CD4-positive, alpha-beta T cell (primary cell): ENCODE results near the gene MRPS18A. TPM values are rescaled to one million over a fixed set of nuclear protein-coding genes. Genes with fewer than 3 reads are reported as not detected.
"Not testable (repeated sequence)": the region's sequence is repeated elsewhere in the genome, so short reads cannot be mapped to it uniquely, and the experiment has no call there.

ENCODE experiments used
- ATAC-seq: fragments of 200-7000 bp; cut with Tn5 transposase; one replicate; pipeline ENCODE4 v1.10.0; 2022; ENCODE audit warnings: mild to moderate bottlenecking; ENCODE audit not compliant: poor library complexity
- CTCF ChIA-PET: fragments of 350-600 bp; sonication (Branson Sonifier 250); formaldehyde crosslinking; loops from one replicate; lab custom pipeline; 2021; ENCODE audit warnings: antibody characterized with exemption, inconsistent platforms; lab: Charles Lee
- POLR2A ChIA-PET: fragments of 350-600 bp; sonication (Branson Sonifier 250); formaldehyde crosslinking; loops from one replicate; lab custom pipeline; 2021; ENCODE audit warnings: antibody characterized with exemption, inconsistent platforms; lab: Charles Lee
- DNase-seq, 14 experiments: peaks; one replicate each; pipeline ENCODE4 v3.0.0-alpha.2; 2013 to 2020; ENCODE audit warnings: mixed read lengths in 2 of 14
- H3K27ac ChIP-seq, 2 donors: one replicate each; pipeline versions ENCODE4 v1.5.1 to v1.7.0; 2013; ENCODE audit warnings: low read length in 2 of 2, low read depth in 1 of 2, mild to moderate bottlenecking in 1 of 2
- H3K27me3 ChIP-seq, 2 experiments: 1 replicate in 1 of 2; 2 replicates in 1 of 2; pipeline versions ENCODE4 v1.6.1 to v1.7.0; 2013; ENCODE audit warnings: low read length in 2 of 2, control low read depth in 1 of 2, mild to moderate bottlenecking in 1 of 2, moderate library complexity in 1 of 2; ENCODE audit not compliant: insufficient read depth in 2 of 2, control insufficient read depth in 1 of 2
- H3K36me3 ChIP-seq: one replicate; pipeline ENCODE4 v1.6.1; 2013; ENCODE audit warnings: low read length, control low read depth; ENCODE audit not compliant: insufficient read depth
- H3K4me1 ChIP-seq: one replicate; pipeline ENCODE4 v1.6.1; 2013; ENCODE audit warnings: low read length, control low read depth; ENCODE audit not compliant: insufficient read depth
- H3K4me3 ChIP-seq: one replicate; pipeline ENCODE4 v1.5.1; 2013; ENCODE audit warnings: mild to moderate bottlenecking, low read length, moderate library complexity
- H3K9me3 ChIP-seq, 2 experiments: 1 replicate in 1 of 2; 2 replicates in 1 of 2; pipeline versions ENCODE4 v1.6.1 to v1.7.0; 2013; ENCODE audit warnings: low read length in 2 of 2, mild to moderate bottlenecking in 2 of 2, control low read depth in 1 of 2, moderate library complexity in 1 of 2; ENCODE audit not compliant: control insufficient read depth in 1 of 2, insufficient read depth in 1 of 2
- H3K27ac Mint-ChIP-seq: one replicate; pipeline ENCODE4 v1.8.0; 2020; ENCODE audit warnings: mixed read lengths
- H3K27me3 Mint-ChIP-seq: one replicate; pipeline ENCODE4 v1.8.0; 2021; ENCODE audit warnings: mixed read lengths
- H3K36me3 Mint-ChIP-seq: one replicate; pipeline ENCODE4 v1.8.0; 2021; ENCODE audit warnings: low read depth, mixed read lengths
- H3K4me1 Mint-ChIP-seq: one replicate; pipeline ENCODE4 v1.8.0; 2021; ENCODE audit warnings: low read depth, mixed read lengths
- H3K4me3 Mint-ChIP-seq: one replicate; pipeline ENCODE4 v1.8.0; 2020; ENCODE audit warnings: mild to moderate bottlenecking, mixed read lengths
- H3K9me3 Mint-ChIP-seq: one replicate; pipeline ENCODE4 v1.8.0; 2020; ENCODE audit warnings: mixed read lengths
- intact Hi-C, 2 experiments: fragments of 100-400 bp; cut with DNase I in 1 of 2; cut with micrococcal nuclease in 1 of 2; formaldehyde crosslinking; loops; one replicate each; pipeline versions ENCODE4 v1.15.1 to v1.9.0; 2023 to 2025; cut with DNase I, micrococcal nuclease
- total RNA-seq, 174 experiments: library from RNA in 2 of 174; stranded (reverse) in 2 of 174; gene quantifications; one replicate each; pipeline ENCODE4 v1.2.3 and lab custom pipeline; 2021 to 2026
- TF ChIP-seq, protein P1 (sequence below): fragments of 200-600 bp; IDR thresholded peaks from one replicate; pipeline ENCODE4 v1.8.0; 2022; ENCODE audit warnings: antibody characterized with exemption, mild to moderate bottlenecking

MRPS18A gene
- total RNA-seq, 2 experiments from 2014 or later, result 26.1 to 27.7 TPM

DNA sequence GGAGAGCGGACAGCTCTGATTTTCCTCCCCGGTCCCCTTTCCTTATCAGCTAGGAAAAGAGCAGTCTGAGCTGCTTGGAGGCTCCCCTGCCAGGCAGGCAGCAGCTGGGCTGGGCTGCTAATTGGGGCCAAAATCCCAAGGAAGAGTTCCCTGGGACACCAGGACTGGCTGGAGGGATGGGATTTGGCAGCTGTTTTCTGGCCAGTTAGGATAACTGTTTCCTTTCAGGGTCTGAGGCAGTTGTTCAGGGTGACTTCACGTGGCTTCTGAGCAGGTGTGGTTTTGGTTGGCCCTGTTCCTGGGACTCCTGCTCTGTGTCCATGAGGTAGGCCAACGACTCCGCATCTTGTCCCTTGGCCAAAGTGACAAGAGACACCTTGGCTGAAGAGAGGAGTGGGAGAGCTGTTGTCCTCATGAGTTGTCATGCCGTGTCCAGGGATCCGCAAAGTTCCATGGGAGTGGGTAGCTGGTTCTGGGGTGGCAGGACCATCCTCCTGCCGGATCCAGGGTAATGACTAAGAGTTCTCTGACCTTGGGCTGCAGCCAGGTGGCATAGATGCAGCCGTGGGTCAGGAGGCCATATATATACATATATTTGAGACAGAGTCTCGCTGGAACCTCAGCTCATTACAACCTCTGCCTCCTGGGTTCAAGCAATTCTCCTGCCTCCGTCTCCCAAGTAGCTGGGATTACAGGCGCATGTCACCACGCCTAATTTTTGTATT lies 21.2 kb downstream of the MRPS18A start:
- Histone ChIP-seq H3K9me3 (no peaks in the 10 kb centered on the region), H3K27ac (no peak overlapping the region), H3K4me3 (no peak overlapping the region), H3K4me1 (peaks cover 17% of the 10 kb centered on the region), H3K27me3 (no peaks in the 10 kb centered on the region), H3K36me3 (peaks cover 11% of the 10 kb centered on the region)
- H3K36me3 Mint-ChIP-seq, result peaks cover 15% of the 10 kb centered on the region
- H3K9me3 Mint-ChIP-seq, result no peaks in the 10 kb centered on the region
- intact Hi-C loops, result loop anchor here (2.0 to 10.0 kb wide), 3 partner anchors 59 to 98 kb away; no protein-coding TSS in a partner anchor
- peak in 1 of 14 experiments; percentile 24 for DNase-seq
- H3K27me3 Mint-ChIP-seq, result no peaks in the 10 kb centered on the region
- no peak overlapping the region for H3K4me3 Mint-ChIP-seq
- peaks cover 20% of the 10 kb centered on the region for H3K4me1 Mint-ChIP-seq
- no peak overlapping the region for H3K27ac Mint-ChIP-seq
- no peak for ATAC-seq
- CTCF ChIA-PET, result interaction anchor here (1.1 to 2.7 kb wide), 5 partner anchors 19 to 413 kb away, joined by 3 to 14 read pairs (median 6); no protein-coding TSS in a partner anchor
- POLR2A ChIA-PET, result no interaction called here
- TF ChIP-seq, protein P1, sequence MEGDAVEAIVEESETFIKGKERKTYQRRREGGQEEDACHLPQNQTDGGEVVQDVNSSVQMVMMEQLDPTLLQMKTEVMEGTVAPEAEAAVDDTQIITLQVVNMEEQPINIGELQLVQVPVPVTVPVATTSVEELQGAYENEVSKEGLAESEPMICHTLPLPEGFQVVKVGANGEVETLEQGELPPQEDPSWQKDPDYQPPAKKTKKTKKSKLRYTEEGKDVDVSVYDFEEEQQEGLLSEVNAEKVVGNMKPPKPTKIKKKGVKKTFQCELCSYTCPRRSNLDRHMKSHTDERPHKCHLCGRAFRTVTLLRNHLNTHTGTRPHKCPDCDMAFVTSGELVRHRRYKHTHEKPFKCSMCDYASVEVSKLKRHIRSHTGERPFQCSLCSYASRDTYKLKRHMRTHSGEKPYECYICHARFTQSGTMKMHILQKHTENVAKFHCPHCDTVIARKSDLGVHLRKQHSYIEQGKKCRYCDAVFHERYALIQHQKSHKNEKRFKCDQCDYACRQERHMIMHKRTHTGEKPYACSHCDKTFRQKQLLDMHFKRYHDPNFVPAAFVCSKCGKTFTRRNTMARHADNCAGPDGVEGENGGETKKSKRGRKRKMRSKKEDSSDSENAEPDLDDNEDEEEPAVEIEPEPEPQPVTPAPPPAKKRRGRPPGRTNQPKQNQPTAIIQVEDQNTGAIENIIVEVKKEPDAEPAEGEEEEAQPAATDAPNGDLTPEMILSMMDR, result no peak

DNA sequence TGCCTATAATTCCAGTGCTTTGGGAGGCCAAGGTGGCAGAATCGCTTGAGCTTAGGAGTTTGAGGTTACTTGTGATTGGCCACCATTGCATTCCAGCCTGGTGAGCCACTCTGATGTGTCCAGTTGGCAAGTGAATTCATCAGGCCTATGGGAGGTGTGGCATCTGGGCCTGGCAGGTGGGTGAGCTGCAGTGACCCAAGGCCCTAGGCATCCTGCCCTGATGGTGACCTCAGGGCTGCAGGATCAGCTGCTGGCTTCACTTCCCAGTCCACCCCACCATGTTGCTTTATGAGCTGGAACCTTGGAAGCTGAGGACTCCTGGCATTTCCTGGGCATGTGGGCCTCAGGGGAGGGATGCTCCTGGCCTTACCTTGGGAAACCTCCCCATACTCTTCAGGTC lies 22.2 kb downstream of the MRPS18A start:
- H3K4me3 Mint-ChIP-seq, result no peak overlapping the region
- CTCF ChIA-PET, result interaction anchor here (1.5 kb wide), 1 partner anchor 34 kb away, joined by 3 read pairs; no protein-coding TSS in a partner anchor
- Histone ChIP-seq H3K27me3 (no peaks in the 10 kb centered on the region), H3K36me3 (peaks cover 1% of the 10 kb centered on the region), H3K27ac (no peak overlapping the region), H3K4me3 (no peak overlapping the region), H3K4me1 (peaks cover 17% of the 10 kb centered on the region), H3K9me3 (no peaks in the 10 kb centered on the region)
- H3K4me1 Mint-ChIP-seq, result peaks cover 20% of the 10 kb centered on the region
- no peaks in the 10 kb centered on the region for H3K9me3 Mint-ChIP-seq
- TF ChIP-seq, protein P1, result no peak
- ATAC-seq, result no peak
- no peak overlapping the region for H3K27ac Mint-ChIP-seq
- peaks cover 5% of the 10 kb centered on the region for H3K36me3 Mint-ChIP-seq
- intact Hi-C loops, result loop anchor here (5.0 to 10.0 kb wide), 2 partner anchors 58 to 99 kb away; no protein-coding TSS in a partner anchor
- POLR2A ChIA-PET, result interaction anchor here (0.9 to 1.5 kb wide), 2 partner anchors 29 to 36 kb away, joined by 3 to 6 read pairs; partner anchors contain the start of genes GTPBP2 and MAD2L1BP
- no peak for DNase-seq
- no peaks in the 10 kb centered on the region for H3K27me3 Mint-ChIP-seq

DNA sequence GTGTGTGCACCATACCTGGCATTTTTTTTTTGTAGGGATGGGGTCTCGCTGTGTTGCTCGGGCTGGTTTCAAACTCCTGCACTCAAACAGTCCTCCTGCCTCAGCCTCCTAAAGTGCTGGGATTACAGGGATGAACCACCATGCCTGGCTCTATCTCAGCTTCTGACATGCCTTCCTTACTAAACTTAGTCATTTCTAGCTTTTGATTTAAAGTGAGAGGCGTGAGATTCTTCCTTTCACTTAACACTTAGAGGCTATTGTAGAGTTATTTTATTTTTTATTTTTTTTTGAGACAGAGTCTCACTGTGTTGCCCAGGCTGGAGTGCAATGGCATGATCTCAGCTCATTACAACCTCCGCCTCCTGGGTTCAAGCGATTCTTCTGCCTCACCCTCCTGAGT lies 24.6 kb downstream of the MRPS18A start:
- DNase-seq, H3K4me3 ChIP-seq, H3K9me3 Mint-ChIP-seq, H3K4me3 Mint-ChIP-seq, H3K27ac ChIP-seq, POLR2A ChIA-PET, H3K27me3 Mint-ChIP-seq, H3K36me3 Mint-ChIP-seq, H3K9me3 ChIP-seq, ATAC-seq, H3K36me3 ChIP-seq, H3K27ac Mint-ChIP-seq, H3K27me3 ChIP-seq: not testable (repeated sequence)
- H3K4me1 Mint-ChIP-seq, result peaks cover 11% of the 10 kb centered on the region
- peaks cover 11% of the 10 kb centered on the region for H3K4me1 ChIP-seq
- CTCF ChIA-PET, result interaction anchor here (1.0 kb wide), 1 partner anchor 33 kb away, joined by 4 read pairs; no protein-coding TSS in a partner anchor
- intact Hi-C loops, result loop anchor here in 1 of 2 experiments (10.0 kb wide), 1 partner anchor 102 kb away; no protein-coding TSS in a partner anchor
